A673 (cell line): Measurements from ENCODE around the gene PXDN. TPM values are rescaled to one million over a fixed set of nuclear protein-coding genes. Genes with fewer than 3 reads are reported as not detected.
"Not testable (repeated sequence)": the region's sequence is repeated elsewhere in the genome, so short reads cannot be mapped to it uniquely, and the experiment has no call there.

ENCODE experiments used
- BruUV-seq: library from RNA; stranded (reverse); fragments of 400-500 nt; replicated peaks from 2 replicates; lab custom pipeline; 2021; lab: Mats Ljungman, UMichigan
- CTCF ChIA-PET: fragments of 300-600 bp; sonication (Branson Sonifier 250); formaldehyde crosslinking; loops from one replicate; lab custom pipeline; 2022; ENCODE audit warnings: antibody characterized with exemption; lab: Charles Lee
- POLR2A ChIA-PET: fragments of 300-600 bp; sonication (Branson Sonifier 250); formaldehyde crosslinking; loops from one replicate; lab custom pipeline; 2022; ENCODE audit warnings: antibody characterized with exemption; ENCODE audit not compliant: low non-redundant PET; lab: Charles Lee
- DNase-seq: peaks from one replicate; pipeline ENCODE4 v3.0.0-alpha.2; 2015; ENCODE audit warnings: low spot score
- H3K27ac ChIP-seq: fragments of 200-600 bp; sonication (generic); 2 replicates; pipeline ENCODE4 v1.5.1; 2016; ENCODE audit warnings: mixed run types, low read depth, mild to moderate bottlenecking, mixed read lengths, antibody characterized with exemption, low read length; ENCODE audit not compliant: poor library complexity, severe bottlenecking
- H3K27me3 ChIP-seq: fragments of 200-600 bp; sonication (generic); replicated peaks from 2 replicates; pipeline ENCODE4 v1.6.1; 2017; ENCODE audit warnings: mixed run types, low read depth, mild to moderate bottlenecking, mixed read lengths, antibody characterized with exemption, low read length; ENCODE audit not compliant: insufficient read depth, poor library complexity
- H3K36me3 ChIP-seq: fragments of 200-600 bp; sonication (generic); 2 replicates; pipeline ENCODE4 v1.6.1; 2016; ENCODE audit warnings: mixed run types, mild to moderate bottlenecking, mixed read lengths, antibody characterized with exemption, low read length; ENCODE audit not compliant: insufficient read depth, poor library complexity, severe bottlenecking
- H3K4me1 ChIP-seq: fragments of 200-600 bp; sonication (generic); 2 replicates; pipeline ENCODE4 v1.6.1; 2017; ENCODE audit warnings: mixed run types, mild to moderate bottlenecking, mixed read lengths, antibody characterized with exemption, low read length; ENCODE audit not compliant: insufficient read depth, poor library complexity, severe bottlenecking
- H3K4me3 ChIP-seq: fragments of 200-600 bp; sonication (generic); 2 replicates; pipeline ENCODE4 v1.5.1; 2016; ENCODE audit warnings: low read depth, mixed run types, mild to moderate bottlenecking, mixed read lengths, low read length; ENCODE audit not compliant: poor library complexity, severe bottlenecking
- H3K9me3 ChIP-seq: fragments of 200-600 bp; sonication (generic); 2 replicates; pipeline ENCODE4 v1.6.1; 2016; ENCODE audit warnings: mixed run types, low read depth, mild to moderate bottlenecking, mixed read lengths, antibody characterized with exemption, low read length; ENCODE audit not compliant: poor library complexity, severe bottlenecking
- EZH2 ChIP-seq: fragments of 200-600 bp; sonication (generic); IDR thresholded peaks from 2 replicates; pipeline ENCODE4 v1.6.1; 2017; ENCODE audit warnings: borderline replicate concordance, low read depth, mild to moderate bottlenecking, mixed read lengths, antibody characterized with exemption, low read length; ENCODE audit not compliant: poor library complexity, severe bottlenecking
- intact Hi-C: fragments of 100-400 bp; cut with micrococcal nuclease; formaldehyde crosslinking; loops from one replicate; pipeline ENCODE4 v1.10.0; 2022; ENCODE audit not compliant: unreplicated experiment
- total RNA-seq: library from RNA; stranded (reverse); gene quantifications from 2 replicates; pipeline ENCODE4 v1.2.3, GENCODE V29; 2021
- TF ChIP-seq, protein P1 (sequence below): fragments of 300-800, 200-600 bp; sonication (generic); conservative IDR thresholded peaks from 2 replicates; pipeline ENCODE4 v1.5.1; 2017; ENCODE audit warnings: low read depth, mild to moderate bottlenecking, antibody characterized with exemption, low read length, moderate library complexity, mixed read lengths

The PXDN gene
- total RNA-seq, 1 experiment from 2014 or later: 162 TPM

GRCh38 chr2:1758774-1759610, 14.7 kb upstream of the PXDN start:
- Histone ChIP-seq H3K36me3 (no peaks in the 10 kb centered on the region), H3K27me3 (no peaks in the 10 kb centered on the region), H3K4me3 (no peak overlapping the region), H3K27ac (no peak overlapping the region), H3K4me1 (no peaks in the 10 kb centered on the region), H3K9me3 (peaks cover 10% of the 10 kb centered on the region)
- no peak for TF ChIP-seq EZH2
- TF ChIP-seq, protein P1, sequence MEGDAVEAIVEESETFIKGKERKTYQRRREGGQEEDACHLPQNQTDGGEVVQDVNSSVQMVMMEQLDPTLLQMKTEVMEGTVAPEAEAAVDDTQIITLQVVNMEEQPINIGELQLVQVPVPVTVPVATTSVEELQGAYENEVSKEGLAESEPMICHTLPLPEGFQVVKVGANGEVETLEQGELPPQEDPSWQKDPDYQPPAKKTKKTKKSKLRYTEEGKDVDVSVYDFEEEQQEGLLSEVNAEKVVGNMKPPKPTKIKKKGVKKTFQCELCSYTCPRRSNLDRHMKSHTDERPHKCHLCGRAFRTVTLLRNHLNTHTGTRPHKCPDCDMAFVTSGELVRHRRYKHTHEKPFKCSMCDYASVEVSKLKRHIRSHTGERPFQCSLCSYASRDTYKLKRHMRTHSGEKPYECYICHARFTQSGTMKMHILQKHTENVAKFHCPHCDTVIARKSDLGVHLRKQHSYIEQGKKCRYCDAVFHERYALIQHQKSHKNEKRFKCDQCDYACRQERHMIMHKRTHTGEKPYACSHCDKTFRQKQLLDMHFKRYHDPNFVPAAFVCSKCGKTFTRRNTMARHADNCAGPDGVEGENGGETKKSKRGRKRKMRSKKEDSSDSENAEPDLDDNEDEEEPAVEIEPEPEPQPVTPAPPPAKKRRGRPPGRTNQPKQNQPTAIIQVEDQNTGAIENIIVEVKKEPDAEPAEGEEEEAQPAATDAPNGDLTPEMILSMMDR: no peak
- no peak for DNase-seq
- CTCF ChIA-PET: no interaction called here
- intact Hi-C loops: no loop called here
- no TSS peak for BruUV-seq
- POLR2A ChIA-PET: interaction anchor here (0.5 kb wide), 1 partner anchor 132 kb away, joined by 3 read pairs; no protein-coding TSS in a partner anchor

GRCh38 chr2:1758171-1758570, 13.9 kb upstream of the PXDN start:
- TF ChIP-seq EZH2: no peak
- TF ChIP-seq, protein P1: no peak
- POLR2A ChIA-PET: no interaction called here
- Histone ChIP-seq H3K4me1 (no peaks in the 10 kb centered on the region), H3K36me3 (no peaks in the 10 kb centered on the region), H3K27me3 (no peaks in the 10 kb centered on the region), H3K9me3 (peaks cover 12% of the 10 kb centered on the region), H3K4me3 (no peak overlapping the region), H3K27ac (no peak overlapping the region)
- intact Hi-C loops: no loop called here
- no TSS peak for BruUV-seq
- CTCF ChIA-PET: no interaction called here
- DNase-seq: no peak

DNA sequence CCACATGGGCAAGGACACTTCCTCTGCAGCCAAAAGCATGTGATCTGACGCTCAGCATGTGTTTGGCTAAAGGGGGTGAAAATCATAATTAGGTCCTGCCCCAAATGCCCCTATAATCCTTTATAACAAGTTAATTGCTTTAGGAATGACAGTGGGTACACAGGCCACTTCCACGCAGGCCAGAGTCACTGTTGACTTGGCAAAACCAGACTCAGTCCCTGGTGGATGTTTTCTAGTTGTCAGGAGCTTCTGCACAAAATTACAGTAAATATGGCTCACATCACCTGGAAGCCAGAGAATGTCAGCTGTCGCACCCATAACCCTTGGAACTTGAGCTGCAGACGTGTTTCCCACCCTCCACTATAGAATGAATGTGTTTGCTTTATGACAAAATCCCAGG, 13.3 kb upstream of the PXDN start:
- peaks cover 12% of the 10 kb centered on the region for H3K9me3 ChIP-seq
- intact Hi-C loops: no loop called here
- H3K36me3 ChIP-seq: no peaks in the 10 kb centered on the region
- no TSS peak for BruUV-seq
- CTCF ChIA-PET: no interaction called here
- POLR2A ChIA-PET: no interaction called here
- no peak overlapping the region for H3K27ac ChIP-seq
- DNase-seq: no peak
- H3K4me3 ChIP-seq: no peak overlapping the region
- TF ChIP-seq EZH2: no peak
- TF ChIP-seq, protein P1: no peak
- no peaks in the 10 kb centered on the region for H3K4me1 ChIP-seq
- no peaks in the 10 kb centered on the region for H3K27me3 ChIP-seq

- BruUV-seq, H3K27ac ChIP-seq, POLR2A ChIA-PET, H3K4me1 ChIP-seq, H3K4me3 ChIP-seq, DNase-seq, intact Hi-C loops, H3K27me3 ChIP-seq, CTCF ChIA-PET, H3K36me3 ChIP-seq: not testable (repeated sequence)
- H3K9me3 ChIP-seq: peaks cover 12% of the 10 kb centered on the region
Measured at GRCh38 chr2:1757146-1757545, 12.8 kb upstream of the PXDN start.
